ENCODE data around the gene ATP2B2.

GRCh38 chr3:10456981-10457380 is 48.4 kb downstream of the ATP2B2 start:
- TF ChIP-seq CTCF (IDR thresholded peaks at IDR 0.05) (no peak), POLR2AphosphoS5 (IDR thresholded peaks at IDR 0.05) (no peak)
